ENCODE results near the gene MAGI1. TPM values are rescaled to one million over a fixed set of nuclear protein-coding genes. Genes with fewer than 3 reads are reported as not detected.
"Not testable (repeated sequence)": the region's sequence is repeated elsewhere in the genome, so short reads cannot be mapped to it uniquely, and the experiment has no call there.

MAGI1 gene
- total RNA-seq, 2 donors from 2014 or later, result 0.39 TPM; not detected in 1

GRCh38 chr3:65617787-65618186 is 420.9 kb downstream of the MAGI1 start:
- no peaks in the 10 kb centered on the region for H3K36me3 Mint-ChIP-seq
- ATAC-seq (no peak), DNase-seq (ENCODE audit: low spot score in 2 of 2) (no peak)
- H3K9me3 Mint-ChIP-seq, result peaks cover 0 to 8% of the 10 kb centered on the region in 2 donors
- H3K27ac Mint-ChIP-seq, result no peak overlapping the region

- Mint-ChIP-seq H3K36me3 (no peaks in the 10 kb centered on the region), H3K27ac (no peak overlapping the region), H3K9me3 (peaks cover 0 to 8% of the 10 kb centered on the region in 2 donors)
- ATAC-seq (no peak), DNase-seq (ENCODE audit: low spot score in 2 of 2) (no peak)
Measured at GRCh38 chr3:65617209-65617608, 421.5 kb downstream of the MAGI1 start.

GRCh38 chr3:65616563-65616962 is 422.2 kb downstream of the MAGI1 start:
- no peak overlapping the region for H3K27ac Mint-ChIP-seq
- H3K36me3 Mint-ChIP-seq, result no peaks in the 10 kb centered on the region
- DNase-seq (ENCODE audit: low spot score in 2 of 2) (no peak), ATAC-seq (no peak)
- peaks cover 0 to 8% of the 10 kb centered on the region in 2 donors for H3K9me3 Mint-ChIP-seq

GRCh38 chr3:65615329-65615728 is 423.4 kb downstream of the MAGI1 start:
- Mint-ChIP-seq H3K9me3 (peaks cover 0 to 8% of the 10 kb centered on the region in 2 donors), H3K27ac (no peak overlapping the region), H3K36me3 (no peaks in the 10 kb centered on the region)
- no peak for DNase-seq (ENCODE audit: low spot score in 2 of 2)
- no peak for ATAC-seq

GRCh38 chr3:65614585-65614984 is 424.1 kb downstream of the MAGI1 start:
- Mint-ChIP-seq H3K9me3 (peaks cover 0 to 8% of the 10 kb centered on the region in 2 donors), H3K36me3 (no peaks in the 10 kb centered on the region), H3K27ac (no peak overlapping the region)
- DNase-seq (ENCODE audit: low spot score in 2 of 2) (no peak), ATAC-seq (no peak)

GRCh38 chr3:65607965-65608460 is 430.7 kb downstream of the MAGI1 start:
- not testable (repeated sequence) for H3K27ac Mint-ChIP-seq; ATAC-seq; H3K36me3 Mint-ChIP-seq; DNase-seq (ENCODE audit: low spot score in 2 of 2)
- peaks cover 5 to 18% of the 10 kb centered on the region in 2 donors for H3K9me3 Mint-ChIP-seq

- DNase-seq (ENCODE audit: low spot score in 2 of 2) (no peak), ATAC-seq (no peak)
- peaks cover 5 to 18% of the 10 kb centered on the region in 2 donors for H3K9me3 Mint-ChIP-seq
- H3K36me3 Mint-ChIP-seq, result no peaks in the 10 kb centered on the region
- H3K27ac Mint-ChIP-seq, result no peak overlapping the region
Measured at GRCh38 chr3:65607101-65607500, 431.6 kb downstream of the MAGI1 start.

GRCh38 chr3:65605876-65606432 is 432.8 kb downstream of the MAGI1 start:
- no peak overlapping the region for H3K27ac Mint-ChIP-seq
- ATAC-seq (no peak), DNase-seq (ENCODE audit: low spot score in 2 of 2) (no peak)
- peaks cover 5 to 18% of the 10 kb centered on the region in 2 donors for H3K9me3 Mint-ChIP-seq
- H3K36me3 Mint-ChIP-seq, result no peaks in the 10 kb centered on the region

- H3K36me3 Mint-ChIP-seq, result no peaks in the 10 kb centered on the region
- peaks cover 5 to 18% of the 10 kb centered on the region in 2 donors for H3K9me3 Mint-ChIP-seq
- no peak for DNase-seq (ENCODE audit: low spot score in 2 of 2)
- H3K27ac Mint-ChIP-seq, result no peak overlapping the region
- ATAC-seq, result no peak
Measured at GRCh38 chr3:65604863-65605526, 433.7 kb downstream of the MAGI1 start.

- no peak for ATAC-seq
- Mint-ChIP-seq H3K9me3 (peaks cover 5 to 14% of the 10 kb centered on the region in 2 donors), H3K36me3 (no peaks in the 10 kb centered on the region), H3K27ac (no peak overlapping the region)
- no peak for DNase-seq (ENCODE audit: low spot score in 2 of 2)
Measured at GRCh38 chr3:65603631-65604030, 435.1 kb downstream of the MAGI1 start.

GRCh38 chr3:65600888-65601287 is 437.8 kb downstream of the MAGI1 start:
- ATAC-seq, result no peak
- DNase-seq (ENCODE audit: low spot score in 2 of 2), result no peak
- Mint-ChIP-seq H3K9me3 (peaks cover 0 to 9% of the 10 kb centered on the region in 2 donors), H3K27ac (no peak overlapping the region), H3K36me3 (no peaks in the 10 kb centered on the region)

- Mint-ChIP-seq H3K36me3 (peaks cover 0 to 4% of the 10 kb centered on the region in 2 donors), H3K9me3 (peaks cover 0 to 4% of the 10 kb centered on the region in 2 donors), H3K27ac (no peak overlapping the region)
- ATAC-seq (no peak), DNase-seq (ENCODE audit: low spot score in 2 of 2) (no peak)
Measured at GRCh38 chr3:65597952-65598413, 440.7 kb downstream of the MAGI1 start.

GRCh38 chr3:65597226-65597951 is 441.3 kb downstream of the MAGI1 start:
- ATAC-seq, result no peak
- H3K9me3 Mint-ChIP-seq, result peaks cover 0 to 4% of the 10 kb centered on the region in 2 donors
- DNase-seq (ENCODE audit: low spot score in 2 of 2), result no peak
- H3K36me3 Mint-ChIP-seq, result peaks cover 0 to 4% of the 10 kb centered on the region in 2 donors
- no peak overlapping the region for H3K27ac Mint-ChIP-seq

- Mint-ChIP-seq H3K36me3 (peaks cover 0 to 4% of the 10 kb centered on the region in 2 donors), H3K9me3 (peaks cover 3 to 6% of the 10 kb centered on the region in 2 donors), H3K27ac (no peak overlapping the region)
- ATAC-seq, result no peak
- no peak for DNase-seq (ENCODE audit: low spot score in 2 of 2)
Measured at GRCh38 chr3:65596571-65597225, 442.0 kb downstream of the MAGI1 start.

GRCh38 chr3:65596029-65596300 is 442.8 kb downstream of the MAGI1 start:
- Mint-ChIP-seq H3K9me3 (peaks cover 7 to 8% of the 10 kb centered on the region in 2 donors), H3K36me3 (peaks cover 0 to 4% of the 10 kb centered on the region in 2 donors), H3K27ac (no peak overlapping the region)
- ATAC-seq (no peak), DNase-seq (ENCODE audit: low spot score in 2 of 2) (no peak)

GRCh38 chr3:65595222-65596028 is 443.3 kb downstream of the MAGI1 start:
- no peak for DNase-seq (ENCODE audit: low spot score in 2 of 2)
- H3K36me3 Mint-ChIP-seq, result peaks cover 0 to 4% of the 10 kb centered on the region in 2 donors
- no peak overlapping the region for H3K27ac Mint-ChIP-seq
- ATAC-seq, result no peak
- peaks cover 7 to 8% of the 10 kb centered on the region in 2 donors for H3K9me3 Mint-ChIP-seq
